ENCODE data around the gene ELAPOR1. TPM values are rescaled to one million over a fixed set of nuclear protein-coding genes. Genes with fewer than 3 reads are reported as not detected.

The ELAPOR1 gene
- total RNA-seq, 6 donors from 2014 or later, result 14.7 to 49.3 (median 24.4) TPM

DNA sequence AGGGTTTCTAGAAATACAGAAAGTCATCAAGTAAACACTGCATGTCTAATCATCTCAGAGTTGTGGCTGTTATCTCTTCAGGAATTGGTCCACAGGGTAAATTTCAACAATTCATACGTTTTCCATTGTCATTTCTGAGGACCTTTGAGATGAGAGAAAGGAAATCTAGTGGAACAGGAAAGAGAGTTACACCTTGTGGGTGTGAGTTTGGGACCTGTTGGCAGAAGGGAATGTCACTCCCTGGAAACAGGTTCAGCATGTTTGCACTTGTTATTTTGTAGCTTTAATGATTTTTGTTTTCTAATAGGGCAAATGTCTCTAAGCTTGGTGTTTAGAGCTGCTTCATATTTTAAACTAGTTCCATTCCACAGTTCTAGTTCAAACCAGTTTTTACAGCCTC, 17.8 kb upstream of the ELAPOR1 start:
- H3K4me1 ChIP-seq, result peaks cover 26 to 49% (median 30%) of the 10 kb centered on the region in 4 donors
- WGBS, 2 donors, result 38 to 39% methylated on average over 1 of the region's 1 CpG
- peak overlapping the region in 1 of 4 donors; percentile 27 for H3K27ac ChIP-seq
- H3K27me3 ChIP-seq, result no peaks in the 10 kb centered on the region
- no peaks in the 10 kb centered on the region for H3K9me3 ChIP-seq
- DNase-seq, result no peak
- peaks cover 2 to 26% (median 11%) of the 10 kb centered on the region in 4 donors for H3K36me3 ChIP-seq
- no peak overlapping the region for H3K4me3 ChIP-seq
- no peak for ATAC-seq (ENCODE audit: low FRiP score in 2 of 2)
- no peak for TF ChIP-seq EP300 (IDR thresholded peaks at IDR 0.05)
- TF ChIP-seq POLR2AphosphoS5 (IDR thresholded peaks at IDR 0.05), result no peak
- no peak for TF ChIP-seq POLR2A (IDR thresholded peaks at IDR 0.05)
- TF ChIP-seq, protein P1, sequence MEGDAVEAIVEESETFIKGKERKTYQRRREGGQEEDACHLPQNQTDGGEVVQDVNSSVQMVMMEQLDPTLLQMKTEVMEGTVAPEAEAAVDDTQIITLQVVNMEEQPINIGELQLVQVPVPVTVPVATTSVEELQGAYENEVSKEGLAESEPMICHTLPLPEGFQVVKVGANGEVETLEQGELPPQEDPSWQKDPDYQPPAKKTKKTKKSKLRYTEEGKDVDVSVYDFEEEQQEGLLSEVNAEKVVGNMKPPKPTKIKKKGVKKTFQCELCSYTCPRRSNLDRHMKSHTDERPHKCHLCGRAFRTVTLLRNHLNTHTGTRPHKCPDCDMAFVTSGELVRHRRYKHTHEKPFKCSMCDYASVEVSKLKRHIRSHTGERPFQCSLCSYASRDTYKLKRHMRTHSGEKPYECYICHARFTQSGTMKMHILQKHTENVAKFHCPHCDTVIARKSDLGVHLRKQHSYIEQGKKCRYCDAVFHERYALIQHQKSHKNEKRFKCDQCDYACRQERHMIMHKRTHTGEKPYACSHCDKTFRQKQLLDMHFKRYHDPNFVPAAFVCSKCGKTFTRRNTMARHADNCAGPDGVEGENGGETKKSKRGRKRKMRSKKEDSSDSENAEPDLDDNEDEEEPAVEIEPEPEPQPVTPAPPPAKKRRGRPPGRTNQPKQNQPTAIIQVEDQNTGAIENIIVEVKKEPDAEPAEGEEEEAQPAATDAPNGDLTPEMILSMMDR (IDR thresholded peaks at IDR 0.05), result no peak

DNA sequence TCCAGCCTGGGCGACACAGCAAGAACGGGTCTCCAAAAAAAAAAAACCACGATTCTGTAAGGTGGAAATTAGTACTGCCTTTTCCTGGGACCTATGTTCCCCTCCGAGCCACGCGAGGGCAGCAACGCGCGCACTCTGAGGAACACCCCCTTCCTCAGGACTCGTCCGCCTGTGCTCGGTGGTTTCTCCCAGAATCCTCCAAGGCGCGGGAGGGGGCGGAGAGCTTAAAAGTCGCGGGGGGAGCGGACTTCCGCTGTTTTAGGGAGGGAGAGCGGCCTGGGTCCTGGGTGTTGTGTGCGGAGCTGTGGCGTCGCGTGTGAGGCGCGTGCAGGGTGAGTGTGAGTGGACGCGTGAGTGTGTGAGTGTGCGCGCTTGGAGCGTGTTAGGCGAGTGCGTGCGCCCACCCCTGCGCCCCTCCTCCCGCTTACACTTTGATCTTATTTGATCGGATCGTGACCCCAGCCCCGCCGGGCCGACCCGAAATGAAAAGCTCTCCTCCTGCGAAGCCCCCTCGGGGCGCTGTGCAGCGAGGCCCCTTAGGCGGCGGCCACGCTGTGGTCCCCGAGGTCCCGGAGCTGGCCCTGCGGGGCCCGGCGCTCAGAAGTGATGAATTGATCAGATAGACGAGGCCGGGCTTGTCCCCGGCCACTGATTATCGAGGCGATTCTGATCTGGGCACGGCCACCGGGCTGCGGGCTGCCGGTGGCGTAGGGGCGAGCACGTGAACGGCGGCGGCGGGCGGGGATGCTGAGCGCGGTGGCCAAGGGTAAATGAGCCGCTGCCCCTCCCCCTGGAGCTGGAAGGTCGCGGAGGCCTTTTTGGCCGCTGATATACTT, 13.8 kb upstream of the ELAPOR1 start:
- TF ChIP-seq POLR2AphosphoS5 (IDR thresholded peaks at IDR 0.05) (peak; percentile 99), EP300 (IDR thresholded peaks at IDR 0.05) (peak in 2 of 4 donors; percentile 20 to 49), POLR2A (IDR thresholded peaks at IDR 0.05) (peak; percentile 89 to 98 (median 94))
- TF ChIP-seq, protein P1 (IDR thresholded peaks at IDR 0.05), result peak; percentile 73 to 92 (median 82)
- Histone ChIP-seq H3K9me3 (no peaks in the 10 kb centered on the region), H3K27ac (peak overlapping the region; percentile 94 to 97 (median 96)), H3K4me1 (peaks cover 12 to 21% (median 16%) of the 10 kb centered on the region in 4 donors), H3K4me3 (peak overlapping the region; percentile 57 to 90 (median 78)), H3K36me3 (peaks cover 0 to 7% (median 0%) of the 10 kb centered on the region in 4 donors), H3K27me3 (no peaks in the 10 kb centered on the region)
- WGBS, 2 donors, result 0% methylated on average over 37 to 58 of the region's 77 CpGs
- DNase-seq (peak; percentile 97), ATAC-seq (ENCODE audit: low FRiP score in 2 of 2) (peak; percentile 99)

DNA sequence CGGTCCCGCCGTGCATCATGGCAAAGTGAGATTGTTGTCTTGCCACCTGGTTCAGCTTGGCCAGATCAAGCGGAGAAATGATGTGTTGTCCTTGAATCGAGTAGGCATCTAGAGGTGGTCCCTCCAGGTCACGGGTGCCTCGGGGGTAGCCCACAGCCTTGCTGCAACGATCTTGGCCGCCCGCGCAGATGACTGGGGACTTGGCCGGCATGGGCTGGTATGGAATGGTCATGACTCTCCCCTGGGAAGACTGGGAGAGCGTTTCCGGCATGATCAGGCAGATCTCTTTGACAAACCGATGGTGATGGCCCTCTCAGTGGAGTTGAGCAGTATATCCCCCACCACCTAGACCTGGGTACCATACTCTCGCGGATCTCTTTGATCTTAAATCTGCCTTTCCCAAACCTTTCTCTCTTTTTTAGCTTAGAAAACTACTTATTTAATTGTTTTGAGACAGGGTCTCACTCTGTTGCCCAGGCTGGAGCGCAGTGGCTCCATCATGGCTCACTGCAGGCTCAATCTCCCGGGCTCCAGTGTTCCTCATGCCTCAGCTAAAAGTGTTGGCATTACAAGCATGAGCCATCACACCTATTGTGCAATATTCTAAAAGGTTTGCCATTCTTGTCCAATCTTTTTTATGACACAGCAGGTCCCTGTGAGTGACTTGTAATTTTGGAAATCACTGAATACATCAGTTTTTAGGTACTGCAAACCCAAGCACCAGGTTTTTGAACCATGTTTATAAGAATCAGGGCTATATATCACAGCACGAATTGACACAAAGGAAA, 9.4 kb upstream of the ELAPOR1 start:
- DNase-seq (no peak), ATAC-seq (ENCODE audit: low FRiP score in 2 of 2) (no peak)
- Histone ChIP-seq H3K27me3 (no peaks in the 10 kb centered on the region), H3K4me3 (no peak overlapping the region), H3K4me1 (peaks cover 9 to 13% (median 9%) of the 10 kb centered on the region in 4 donors), H3K27ac (no peak overlapping the region), H3K9me3 (no peaks in the 10 kb centered on the region), H3K36me3 (peaks cover 0 to 4% (median 0%) of the 10 kb centered on the region in 4 donors)
- TF ChIP-seq POLR2A (IDR thresholded peaks at IDR 0.05) (no peak), EP300 (IDR thresholded peaks at IDR 0.05) (no peak), POLR2AphosphoS5 (IDR thresholded peaks at IDR 0.05) (no peak)
- TF ChIP-seq, protein P1 (IDR thresholded peaks at IDR 0.05), result no peak
- 90 to 91% methylated on average over 17 to 20 of the region's 20 CpGs for WGBS, 2 donors

DNA sequence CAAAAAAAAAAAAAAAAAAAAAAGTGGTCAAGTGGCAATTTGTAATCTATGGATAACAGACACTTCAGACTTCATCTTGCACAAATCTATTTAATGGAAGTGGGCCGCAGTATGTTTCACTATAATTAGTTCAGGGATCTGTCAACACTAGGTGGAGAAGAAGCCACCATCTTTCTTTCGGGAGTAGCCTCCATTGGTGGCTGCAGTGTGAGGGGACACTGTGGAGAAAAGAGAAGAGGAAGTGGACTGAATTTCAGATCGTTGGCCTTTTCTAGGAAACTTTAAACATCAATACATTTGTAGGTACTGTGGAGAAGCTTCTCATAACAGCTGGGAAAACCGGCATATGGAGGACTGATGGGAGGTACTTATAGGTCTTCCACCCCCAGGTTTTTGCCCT, 8.0 kb upstream of the ELAPOR1 start:
- TF ChIP-seq, protein P1 (IDR thresholded peaks at IDR 0.05), result no peak
- TF ChIP-seq POLR2A (IDR thresholded peaks at IDR 0.05), result no peak
- Histone ChIP-seq H3K36me3 (peaks cover 0 to 4% (median 0%) of the 10 kb centered on the region in 4 donors), H3K27me3 (no peaks in the 10 kb centered on the region), H3K27ac (no peak overlapping the region), H3K9me3 (no peaks in the 10 kb centered on the region), H3K4me1 (peaks cover 5 to 10% (median 8%) of the 10 kb centered on the region in 4 donors), H3K4me3 (no peak overlapping the region)
- ATAC-seq (ENCODE audit: low FRiP score in 2 of 2) (no peak), DNase-seq (no peak)
- 75 to 78% methylated on average over 4 of the region's 4 CpGs for WGBS, 2 donors
